Subcutaneous adipose tissue (tissue), 4 donors: ENCODE measurements around the gene RHOJ. TPM values are rescaled to one million over a fixed set of nuclear protein-coding genes. Genes with fewer than 3 reads are reported as not detected.

Experiments used
- total RNA-seq, 4 donors: library from RNA; depleted of rRNA; stranded (reverse); fragments of >200 nt; gene quantifications; one replicate each; pipeline ENCODE4 v1.1.0, GENCODE V29; 2016
- TF ChIP-seq, protein P1 (sequence below): fragments of 450-650 bp; IDR thresholded peaks from one replicate; pipeline ENCODE4 v1.5.1; 2016; ENCODE audit warnings: low read depth, mild to moderate bottlenecking, control low read depth, antibody characterized with exemption, moderate library complexity

Gene RHOJ
- total RNA-seq, 4 donors from 2014 or later = 5.3 to 23.2 (median 8.4) TPM

DNA sequence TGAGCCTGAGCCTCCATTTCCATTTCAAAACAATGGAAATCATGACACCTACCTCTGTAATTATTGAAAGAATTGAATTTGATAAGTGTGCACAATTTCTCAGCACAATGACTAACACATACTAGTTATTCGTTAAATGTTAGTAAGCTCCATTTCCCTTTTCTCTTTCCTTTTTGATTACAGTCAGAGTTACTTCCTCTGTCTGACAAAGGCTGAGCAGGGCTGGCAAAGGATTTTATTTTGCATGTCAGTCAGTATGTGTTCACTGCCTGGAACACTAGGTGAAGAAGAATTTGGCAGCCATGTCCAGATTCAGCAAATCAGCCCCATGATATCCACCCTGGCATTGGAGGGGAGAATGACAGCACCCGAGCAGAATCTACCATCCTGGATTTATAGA lies 12.2 kb upstream of the RHOJ start:
- TF ChIP-seq, protein P1, sequence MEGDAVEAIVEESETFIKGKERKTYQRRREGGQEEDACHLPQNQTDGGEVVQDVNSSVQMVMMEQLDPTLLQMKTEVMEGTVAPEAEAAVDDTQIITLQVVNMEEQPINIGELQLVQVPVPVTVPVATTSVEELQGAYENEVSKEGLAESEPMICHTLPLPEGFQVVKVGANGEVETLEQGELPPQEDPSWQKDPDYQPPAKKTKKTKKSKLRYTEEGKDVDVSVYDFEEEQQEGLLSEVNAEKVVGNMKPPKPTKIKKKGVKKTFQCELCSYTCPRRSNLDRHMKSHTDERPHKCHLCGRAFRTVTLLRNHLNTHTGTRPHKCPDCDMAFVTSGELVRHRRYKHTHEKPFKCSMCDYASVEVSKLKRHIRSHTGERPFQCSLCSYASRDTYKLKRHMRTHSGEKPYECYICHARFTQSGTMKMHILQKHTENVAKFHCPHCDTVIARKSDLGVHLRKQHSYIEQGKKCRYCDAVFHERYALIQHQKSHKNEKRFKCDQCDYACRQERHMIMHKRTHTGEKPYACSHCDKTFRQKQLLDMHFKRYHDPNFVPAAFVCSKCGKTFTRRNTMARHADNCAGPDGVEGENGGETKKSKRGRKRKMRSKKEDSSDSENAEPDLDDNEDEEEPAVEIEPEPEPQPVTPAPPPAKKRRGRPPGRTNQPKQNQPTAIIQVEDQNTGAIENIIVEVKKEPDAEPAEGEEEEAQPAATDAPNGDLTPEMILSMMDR = no peak

DNA sequence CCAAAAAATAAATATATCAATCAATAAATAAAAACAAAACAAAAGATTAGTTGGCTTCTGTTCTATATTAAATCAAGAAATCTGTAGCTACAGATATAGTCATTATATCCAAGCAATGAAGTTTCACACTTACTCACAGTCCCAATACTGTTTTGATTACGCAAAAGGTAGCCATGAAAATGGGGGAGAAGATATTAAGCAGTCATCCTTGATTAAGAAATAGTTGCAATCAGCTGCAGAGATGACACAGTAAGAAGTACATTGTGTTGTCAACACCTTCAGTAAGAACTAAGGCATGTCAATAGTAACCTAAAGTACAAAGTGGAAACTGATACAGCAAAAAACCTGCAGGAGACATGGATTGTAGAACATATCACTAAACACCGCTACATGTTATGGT lies 11.0 kb upstream of the RHOJ start:
- TF ChIP-seq, protein P1 = no peak

DNA sequence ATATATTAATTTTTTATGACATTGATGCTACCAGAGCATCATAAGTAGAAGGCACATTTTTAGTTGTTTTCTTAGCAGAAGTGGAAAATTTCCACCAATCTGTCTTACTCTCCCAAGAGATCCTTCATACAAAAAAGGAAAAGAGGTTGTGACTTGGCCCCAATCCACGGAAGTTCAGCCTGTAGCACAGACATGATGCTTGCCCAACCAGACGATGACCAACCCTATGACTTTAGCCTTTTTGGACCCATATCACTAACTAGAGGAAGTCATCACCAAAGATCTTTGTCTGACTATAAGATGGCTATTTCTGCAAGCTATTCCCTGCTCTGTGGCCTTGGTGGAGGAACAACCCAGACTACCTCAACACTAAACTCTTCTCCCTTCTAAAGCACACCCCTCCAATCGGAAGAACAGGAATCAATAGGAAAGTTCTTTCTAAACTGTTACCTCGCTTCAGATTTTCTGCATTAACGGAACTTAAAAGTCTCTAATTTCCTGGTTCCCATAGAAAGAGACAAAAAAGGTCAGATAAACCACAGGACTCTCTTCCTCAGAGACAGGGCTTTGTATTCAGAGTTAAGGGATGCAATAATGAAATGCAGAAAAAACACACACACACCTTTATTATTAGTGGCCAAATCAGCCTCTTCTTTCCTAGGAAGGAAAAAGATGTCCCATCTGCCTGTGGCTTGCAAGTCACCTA lies 4.1 kb upstream of the RHOJ start:
- TF ChIP-seq, protein P1 = no peak

DNA sequence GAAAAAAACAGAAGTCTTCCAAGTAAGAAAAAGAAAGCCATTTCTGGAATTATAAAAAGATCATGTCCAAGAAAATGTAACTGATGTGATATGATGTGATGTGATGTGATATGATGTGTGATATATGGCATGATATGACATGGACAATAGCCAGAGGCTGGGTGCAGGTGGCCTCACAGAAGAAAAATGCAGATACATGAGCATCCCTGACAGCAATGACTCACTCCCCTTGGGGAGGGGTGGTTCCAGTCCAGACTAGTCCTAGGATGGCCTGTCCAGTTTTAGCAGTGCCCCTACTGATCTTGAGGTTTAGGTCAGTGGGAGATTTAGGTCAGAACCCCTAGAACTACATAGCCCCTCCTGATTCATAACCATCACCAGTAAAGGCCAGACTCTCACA lies 3.5 kb upstream of the RHOJ start:
- TF ChIP-seq, protein P1 = no peak

DNA sequence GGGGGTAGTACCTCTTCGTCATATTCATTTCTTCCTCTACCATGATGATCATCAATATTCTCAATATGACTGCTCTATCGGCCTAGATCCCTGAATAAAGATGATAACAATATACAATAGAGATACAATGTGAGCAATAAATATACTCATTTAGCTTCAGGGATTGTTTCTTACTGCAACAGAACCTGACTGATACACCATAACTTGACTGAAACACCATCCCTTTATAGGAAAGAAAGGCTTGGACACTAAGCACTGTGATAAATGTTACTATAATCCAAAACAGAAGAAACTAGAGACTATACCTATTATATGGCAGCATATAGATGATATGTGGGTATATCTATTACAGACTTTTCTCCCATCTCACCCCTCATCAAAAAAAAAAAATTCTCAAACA lies 1.2 kb upstream of the RHOJ start:
- TF ChIP-seq, protein P1 = no peak

DNA sequence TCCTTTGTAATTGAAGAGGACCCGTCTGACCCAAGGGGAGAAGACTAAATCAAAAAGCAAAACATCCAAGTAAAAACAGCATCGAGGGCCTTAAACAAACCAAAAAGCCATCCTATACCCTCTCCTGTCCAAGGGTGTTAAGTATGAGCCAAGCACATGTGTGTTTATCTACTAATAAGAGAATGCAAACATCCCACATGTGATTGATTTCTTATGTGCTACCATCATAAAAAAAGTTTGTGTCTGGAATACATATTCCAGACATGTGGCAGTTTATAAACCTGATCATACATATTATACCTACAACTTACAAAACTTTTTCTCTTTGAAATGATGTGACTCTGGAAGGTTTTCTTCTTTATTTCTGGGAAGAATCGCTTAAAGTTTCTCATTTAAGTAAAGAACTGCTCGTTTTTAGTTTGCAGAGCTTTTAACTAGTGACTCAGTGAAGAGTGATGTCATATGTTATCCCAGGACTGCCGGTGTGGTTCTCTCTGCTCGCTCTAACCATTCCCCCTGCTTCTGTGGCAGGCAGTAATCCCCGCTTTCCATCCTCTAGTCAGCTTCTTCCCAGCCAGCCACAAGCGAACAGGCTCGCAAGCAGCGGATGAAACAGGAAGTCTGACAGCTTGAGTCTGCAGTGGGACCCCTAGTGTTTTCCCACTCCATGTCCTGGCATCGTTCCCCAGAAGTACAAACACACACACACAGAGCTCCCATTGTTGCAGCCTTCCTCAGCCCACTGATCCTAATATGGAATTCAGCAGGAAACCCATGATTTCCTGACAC lies 431 bp upstream of the RHOJ start:
- TF ChIP-seq, protein P1 = no peak

DNA sequence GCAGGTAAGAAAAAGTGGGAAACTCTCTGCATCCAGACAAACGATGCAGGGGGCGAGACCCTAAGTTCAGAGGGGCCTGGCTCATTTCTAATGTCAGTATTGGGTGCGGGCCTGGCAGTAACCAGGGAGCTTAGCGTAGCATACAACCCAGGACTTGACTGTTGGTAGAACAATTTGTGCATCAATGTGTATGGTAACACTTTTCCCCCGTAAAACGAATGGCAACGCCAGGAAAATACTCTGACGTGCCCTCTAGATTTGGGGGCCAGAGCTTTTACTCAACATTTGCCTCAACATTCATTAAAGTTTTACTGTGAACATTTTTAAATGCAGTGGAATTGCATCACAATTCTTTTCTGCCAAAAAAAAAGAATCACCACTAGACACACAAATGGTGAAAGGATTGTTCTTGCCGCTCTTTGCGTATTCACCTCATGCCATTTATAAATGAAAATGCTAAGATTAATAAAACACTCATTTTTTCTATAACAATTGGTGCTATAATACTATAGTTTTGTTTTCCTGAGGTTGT lies 867 bp downstream of the RHOJ start:
- TF ChIP-seq, protein P1 = no peak
